SIG-M5 treated with dmso at 0.1 percent for 504 hours (cell line): ENCODE data around the gene SLC30A2.
"Not testable (repeated sequence)": the region's sequence is repeated elsewhere in the genome, so short reads cannot be mapped to it uniquely, and the experiment has no call there.

ENCODE experiments used
- DNase-seq: peaks from one replicate; lab custom pipeline; 2025; ENCODE audit not compliant: unreplicated experiment; lab: John Stamatoyannopoulos, UW

The SLC30A2 gene

DNA sequence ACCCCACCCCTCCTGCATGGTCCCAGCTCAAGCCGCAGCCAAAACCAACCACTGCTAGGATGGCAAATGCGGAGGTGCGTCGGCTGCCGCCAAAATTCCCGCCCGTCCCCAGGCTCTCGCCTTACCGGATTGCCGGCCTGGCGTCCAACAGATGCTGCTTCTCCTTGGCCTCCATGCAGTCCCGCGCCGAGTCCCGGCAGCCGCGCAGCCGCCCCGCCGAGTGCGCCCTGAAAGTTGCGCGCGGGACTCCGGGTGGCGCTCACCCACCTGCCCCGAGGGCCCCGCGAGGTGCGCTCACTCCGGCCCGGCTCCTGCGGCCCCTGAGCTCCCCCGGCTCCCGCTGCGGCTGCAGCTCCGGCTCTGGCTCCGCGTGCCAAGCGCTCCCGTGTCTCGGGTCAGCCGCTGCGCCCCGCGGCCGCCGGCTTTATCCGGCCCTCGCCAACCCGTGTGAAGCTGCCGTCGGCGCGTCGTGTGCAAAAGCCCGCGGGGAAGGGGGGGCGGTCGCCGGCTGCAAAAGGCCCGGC, at the start of gene SLC30A2:
Gene SLC30A2 (minus strand): TSS at position 397 of the 524 bp plus-strand sequence. CDS start 222 bp downstream, at position 175.
- DNase-seq: no peak

GRCh38 chr1:26094677-26095383, 48.9 kb upstream of the SLC30A2 start:
- DNase-seq: no peak

DNA sequence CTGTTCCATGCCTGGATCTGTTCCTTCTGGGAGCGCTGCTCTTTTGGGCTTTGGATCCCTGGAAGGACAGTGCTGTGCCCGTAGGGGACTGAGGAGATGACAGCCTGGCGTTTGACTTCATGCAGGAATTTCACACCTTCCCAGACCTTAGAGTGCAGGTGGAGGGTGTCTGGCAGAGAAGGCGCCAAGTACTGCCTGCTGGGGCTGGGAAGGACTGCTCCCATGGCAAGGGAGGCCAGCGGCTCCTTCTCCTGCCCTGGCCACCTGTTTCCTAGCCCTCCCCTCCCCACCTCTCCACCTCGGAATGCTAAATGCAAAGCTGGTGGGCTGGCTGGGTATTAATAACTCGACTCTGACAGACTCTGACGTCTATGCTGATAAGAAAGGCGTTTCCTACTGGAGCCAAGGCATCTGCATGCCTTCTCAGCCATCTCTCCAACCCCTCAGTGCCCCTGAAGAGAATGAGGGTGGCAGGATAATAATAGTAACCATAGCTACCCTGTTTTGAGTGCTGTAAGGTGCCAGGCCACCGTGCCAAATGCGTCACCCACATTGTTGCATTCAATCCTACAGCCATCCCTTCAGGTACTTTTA, 48.3 kb upstream of the SLC30A2 start:
- no peak for DNase-seq

- not testable (repeated sequence) for DNase-seq
Observed at GRCh38 chr1:26093569-26093968, 47.7 kb upstream of the SLC30A2 start.

DNA sequence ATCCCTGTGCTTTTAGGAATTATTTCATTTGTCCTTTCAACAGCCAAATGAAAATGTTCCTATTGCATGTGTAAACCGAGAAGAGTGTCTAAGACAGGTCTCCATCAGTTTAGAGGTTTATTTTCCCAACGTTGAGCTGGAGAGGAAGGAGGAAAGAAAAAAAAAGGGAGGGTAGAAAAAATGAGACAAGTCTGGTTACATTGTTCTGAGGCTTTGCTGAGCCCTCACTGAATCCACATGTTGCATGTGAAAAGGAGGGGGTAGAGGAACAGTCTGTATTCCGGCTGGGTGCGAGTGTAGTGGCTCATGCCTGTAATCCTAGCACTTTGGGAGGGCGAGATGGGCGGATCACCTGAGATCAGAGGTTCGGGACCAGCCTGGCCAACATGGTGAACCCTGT, 46.5 kb upstream of the SLC30A2 start:
- DNase-seq: no peak

DNA sequence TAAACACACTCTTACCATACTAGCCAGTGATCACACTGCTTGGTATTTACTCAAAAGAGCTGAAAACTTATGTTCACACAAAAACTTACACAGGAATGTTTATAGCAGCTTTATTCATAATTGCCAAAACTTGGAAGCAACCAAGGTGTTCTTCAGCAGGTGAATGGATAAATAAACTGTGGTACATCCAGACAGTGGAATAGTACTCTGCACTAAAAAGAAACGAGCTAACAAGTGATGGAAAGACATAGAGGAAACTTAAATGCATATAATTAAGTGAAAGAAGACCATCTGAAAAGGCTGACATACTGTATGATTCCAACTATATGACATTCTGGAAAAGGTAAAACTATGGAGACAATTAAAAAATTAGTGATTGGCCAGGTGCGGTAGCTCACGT, 45.0 kb upstream of the SLC30A2 start:
- no peak for DNase-seq

DNA sequence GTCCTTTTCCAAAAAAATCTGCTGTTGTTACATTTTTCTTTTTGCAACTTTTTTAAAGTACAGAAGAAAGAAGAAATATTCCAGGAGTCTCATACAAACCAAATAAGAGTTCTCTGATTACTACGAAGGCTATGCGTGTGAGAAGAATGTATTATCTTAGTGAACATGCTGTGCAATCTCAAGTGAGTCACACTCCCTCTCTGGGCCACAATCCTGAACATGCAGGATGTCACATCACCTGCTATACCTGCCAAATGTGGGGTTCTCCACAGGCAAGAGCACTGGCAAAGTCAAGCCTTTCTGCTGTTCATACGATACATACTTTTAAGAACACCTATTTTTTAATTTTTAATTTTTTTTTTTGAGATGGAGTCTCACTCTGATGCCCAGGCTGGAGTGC, 43.2 kb upstream of the SLC30A2 start:
- no peak for DNase-seq

- no peak for DNase-seq
Observed at GRCh38 chr1:26084844-26085243, 38.9 kb upstream of the SLC30A2 start.

GRCh38 chr1:26084091-26084561, 38.2 kb upstream of the SLC30A2 start:
- DNase-seq: no peak

DNA sequence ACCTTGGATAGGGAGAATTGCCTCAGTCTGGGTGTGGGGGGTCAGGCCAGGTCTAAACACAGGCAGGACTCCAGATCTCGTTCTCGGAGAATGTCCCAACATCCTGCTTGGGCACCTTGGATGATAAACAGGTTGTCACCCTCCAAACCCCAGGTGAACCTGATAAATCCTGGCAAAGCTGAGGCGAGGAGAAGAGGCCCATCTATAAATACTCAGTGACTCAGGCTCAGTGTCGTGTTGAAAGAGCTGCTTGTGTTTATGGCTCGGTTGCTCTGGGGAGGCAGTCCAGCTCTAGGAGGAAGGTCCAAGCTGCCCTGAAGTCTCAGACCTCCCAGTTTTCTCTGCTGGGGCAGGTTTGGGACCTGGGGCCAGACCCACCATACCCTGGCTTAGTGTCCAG, 37.3 kb upstream of the SLC30A2 start:
- DNase-seq: no peak

GRCh38 chr1:26082020-26082350, 36.1 kb upstream of the SLC30A2 start:
- no peak for DNase-seq

- no peak for DNase-seq
Observed at GRCh38 chr1:26081267-26082019, 35.5 kb upstream of the SLC30A2 start.

GRCh38 chr1:26079960-26080814, 34.3 kb upstream of the SLC30A2 start:
- no peak for DNase-seq

GRCh38 chr1:26079178-26079563, 33.3 kb upstream of the SLC30A2 start:
- DNase-seq: no peak

- no peak for DNase-seq
Observed at GRCh38 chr1:26078286-26079177, 32.6 kb upstream of the SLC30A2 start.

GRCh38 chr1:26077524-26077923, 31.6 kb upstream of the SLC30A2 start:
- no peak for DNase-seq

GRCh38 chr1:26075421-26076144, 29.7 kb upstream of the SLC30A2 start:
- DNase-seq: no peak

DNA sequence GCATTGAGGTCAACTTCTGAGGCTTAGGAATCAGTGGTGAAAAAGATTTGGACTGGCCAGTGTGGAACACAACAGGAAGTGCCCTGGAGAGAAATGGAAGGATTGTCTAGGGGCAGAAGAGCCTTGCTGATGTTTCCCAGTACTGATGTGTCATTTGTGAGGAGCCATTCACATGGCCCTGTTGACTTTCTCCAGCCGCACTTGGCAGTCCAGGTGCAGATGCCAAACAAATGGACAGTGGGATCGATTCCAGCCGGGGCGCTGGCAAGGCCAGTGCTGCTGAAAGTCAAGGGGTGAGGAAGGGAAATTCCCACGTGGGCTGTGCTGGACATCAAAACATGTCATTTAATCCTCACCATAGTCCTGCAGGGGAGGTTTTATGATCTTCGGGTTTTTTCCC, 26.4 kb upstream of the SLC30A2 start:
- no peak for DNase-seq

- DNase-seq: no peak
Observed at GRCh38 chr1:26070963-26071342, 25.0 kb upstream of the SLC30A2 start.
